DMS53 (cell line): ENCODE results near the gene IL1RAP.
"Not testable (repeated sequence)": the region's sequence is repeated elsewhere in the genome, so short reads cannot be mapped to it uniquely, and the experiment has no call there.

Experiments used
- DNase-seq: peaks from one replicate; lab custom pipeline; 2025; lab: John Stamatoyannopoulos, UW

Gene IL1RAP

DNA sequence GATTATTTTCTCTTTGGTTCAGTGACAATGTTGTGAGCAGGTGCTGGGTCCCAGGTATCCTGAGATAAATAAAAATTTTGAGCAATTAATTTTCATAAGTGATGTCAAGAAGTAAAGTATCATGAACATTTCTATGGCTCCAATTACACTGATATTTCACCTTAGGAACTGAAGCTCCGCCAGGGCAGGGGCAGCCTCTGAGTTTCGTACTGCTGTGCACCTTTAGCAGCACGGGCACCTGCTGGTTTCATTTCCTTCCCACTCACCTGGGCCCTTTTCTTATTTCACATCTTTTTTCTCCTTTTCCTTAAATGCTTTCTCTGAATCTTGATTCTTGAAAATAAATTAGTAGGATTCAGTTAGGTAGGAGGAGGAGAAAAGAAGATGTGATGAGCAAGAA lies 1.2 kb upstream of the IL1RAP start:
- DNase-seq, result no peak

GRCh38 chr3:190514413-190515153 lies 698 bp downstream of the IL1RAP start:
- peak; percentile 49 for DNase-seq

GRCh38 chr3:190516416-190516815 lies 2.5 kb downstream of the IL1RAP start:
- no peak for DNase-seq

- DNase-seq, result no peak
These were observed 3.8 kb downstream of the IL1RAP start for GRCh38 chr3:190517687-190518086.

- DNase-seq, result not testable (repeated sequence)
These were observed 4.6 kb downstream of the IL1RAP start for GRCh38 chr3:190518531-190518930.

DNA sequence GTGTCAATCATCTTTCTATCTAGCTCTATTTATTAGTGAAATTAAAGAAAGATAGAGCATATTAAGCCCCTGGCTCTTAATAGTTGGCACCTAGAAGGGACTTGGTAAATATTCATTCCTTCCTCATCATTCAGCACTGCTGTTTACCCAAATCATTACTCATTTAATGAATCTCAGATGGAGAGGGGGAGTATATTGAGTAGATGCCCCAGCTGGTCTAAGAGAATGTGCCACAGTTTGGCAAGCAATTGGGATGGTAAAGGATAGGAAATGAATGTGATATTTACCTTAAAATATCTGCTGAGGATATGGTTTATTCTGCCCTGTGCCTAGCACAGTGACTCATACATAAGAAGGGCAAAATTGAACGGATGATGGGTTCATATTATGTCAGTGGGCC lies 6.0 kb downstream of the IL1RAP start:
- DNase-seq, result no peak

GRCh38 chr3:190521998-190522397 lies 8.1 kb downstream of the IL1RAP start:
- no peak for DNase-seq

- no peak for DNase-seq
These were observed 8.8 kb downstream of the IL1RAP start for GRCh38 chr3:190522621-190523222.

GRCh38 chr3:190524942-190525341 lies 11.1 kb downstream of the IL1RAP start:
- DNase-seq, result peak; percentile 33

DNA sequence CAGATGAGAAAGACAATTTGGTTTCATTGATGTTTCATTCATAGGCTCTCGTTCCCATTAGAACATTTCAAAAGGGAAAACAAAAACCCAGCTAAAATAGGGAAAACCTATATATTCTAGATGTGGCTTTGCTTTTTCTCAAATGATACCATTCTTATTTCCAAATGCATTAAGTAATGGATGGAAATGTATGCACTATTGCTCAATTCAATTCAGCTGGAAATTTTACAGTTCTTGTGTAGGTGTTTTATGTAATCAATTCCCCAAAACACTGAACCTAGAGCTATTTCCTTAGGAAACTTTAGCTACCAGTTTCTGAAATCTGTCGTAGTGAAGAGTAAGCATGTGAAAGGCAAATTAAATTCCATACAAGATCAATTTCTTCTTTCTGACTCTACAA lies 11.7 kb downstream of the IL1RAP start:
- DNase-seq, result no peak

- no peak for DNase-seq
These were observed 13.2 kb downstream of the IL1RAP start for GRCh38 chr3:190526787-190527762.

- DNase-seq, result no peak
These were observed 14.8 kb downstream of the IL1RAP start for GRCh38 chr3:190528706-190529105.

- no peak for DNase-seq
These were observed 17.5 kb downstream of the IL1RAP start for GRCh38 chr3:190531406-190531805.

DNA sequence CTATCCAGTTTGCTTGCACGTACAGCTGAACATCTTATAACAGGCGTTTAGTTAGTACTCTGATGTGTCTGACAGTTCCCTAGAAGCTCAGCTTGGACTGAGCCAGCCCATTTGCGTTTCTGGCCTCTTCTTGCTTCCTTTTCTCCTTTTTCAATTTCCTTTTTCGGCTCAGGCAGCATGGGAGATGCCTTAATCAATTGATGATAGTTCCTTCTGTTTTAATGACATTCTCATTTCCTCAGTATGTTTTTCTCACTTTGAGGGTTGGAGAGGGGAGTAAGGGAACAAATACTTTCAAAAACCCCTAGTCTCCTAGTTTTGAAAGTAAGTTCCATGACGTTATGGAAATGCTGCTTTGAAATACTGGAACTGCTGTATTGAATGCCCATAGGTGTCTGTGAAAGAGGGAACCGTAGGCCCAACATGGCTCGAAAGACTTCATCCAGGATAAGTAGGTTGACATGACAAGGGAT lies 18.9 kb downstream of the IL1RAP start:
- DNase-seq, result no peak

DNA sequence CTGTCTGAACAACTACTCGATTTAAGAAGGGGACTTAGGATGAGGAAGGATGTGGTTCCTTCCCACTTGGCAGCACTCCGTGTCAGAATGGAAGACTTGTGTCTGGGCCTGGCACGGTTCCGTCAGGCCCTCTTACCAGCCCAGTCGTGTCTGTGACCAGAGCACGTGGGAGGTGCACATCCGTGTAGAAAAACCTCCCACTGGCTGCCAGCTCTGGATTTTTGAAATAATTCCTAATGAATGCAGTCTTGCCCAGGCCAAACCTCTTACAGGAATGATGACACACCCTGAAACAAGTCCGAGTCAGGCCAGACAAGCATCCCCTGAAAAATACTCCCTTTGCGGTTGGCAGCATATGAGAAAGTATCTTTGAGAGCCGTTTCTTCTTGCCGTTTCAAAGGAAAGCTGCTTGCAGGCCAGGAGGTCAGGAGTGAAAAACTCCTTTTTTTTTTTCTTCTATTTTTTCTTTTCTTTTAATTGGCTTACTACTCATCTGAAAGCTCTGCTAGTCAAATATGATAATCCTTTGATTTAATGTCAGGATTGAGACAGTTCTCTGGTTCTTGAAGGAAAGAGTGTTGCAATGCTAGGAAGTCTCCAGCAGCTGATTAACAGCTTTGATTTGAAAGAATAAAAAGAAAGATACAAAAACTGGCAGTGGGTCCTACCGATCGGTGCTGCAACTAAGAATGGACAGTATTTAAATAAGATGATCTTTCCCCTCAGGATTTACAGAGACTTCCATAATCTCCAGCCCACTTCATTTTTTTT lies 19.8 kb downstream of the IL1RAP start:
- DNase-seq, result no peak

- DNase-seq, result no peak
These were observed 20.5 kb downstream of the IL1RAP start for GRCh38 chr3:190534386-190534785.

DNA sequence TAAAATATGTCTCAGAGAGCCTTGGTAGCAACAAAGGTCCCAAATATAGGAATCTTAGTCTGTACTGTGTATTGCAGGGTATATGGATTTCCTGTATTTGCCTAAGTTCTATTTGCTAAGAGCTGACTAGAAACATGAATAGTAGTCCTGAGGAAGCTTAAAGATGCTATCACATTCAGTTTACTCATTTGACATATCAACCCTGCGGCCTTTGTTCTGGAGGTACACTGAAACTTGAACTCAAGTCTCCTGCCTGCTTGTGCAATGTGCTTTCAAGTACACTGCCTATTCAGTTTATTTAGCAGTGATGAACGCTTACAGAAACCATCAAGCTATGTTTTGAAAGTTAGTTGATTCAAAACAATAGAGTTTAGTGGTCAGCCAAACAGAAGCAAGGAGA lies 21.1 kb downstream of the IL1RAP start:
- DNase-seq, result no peak

DNA sequence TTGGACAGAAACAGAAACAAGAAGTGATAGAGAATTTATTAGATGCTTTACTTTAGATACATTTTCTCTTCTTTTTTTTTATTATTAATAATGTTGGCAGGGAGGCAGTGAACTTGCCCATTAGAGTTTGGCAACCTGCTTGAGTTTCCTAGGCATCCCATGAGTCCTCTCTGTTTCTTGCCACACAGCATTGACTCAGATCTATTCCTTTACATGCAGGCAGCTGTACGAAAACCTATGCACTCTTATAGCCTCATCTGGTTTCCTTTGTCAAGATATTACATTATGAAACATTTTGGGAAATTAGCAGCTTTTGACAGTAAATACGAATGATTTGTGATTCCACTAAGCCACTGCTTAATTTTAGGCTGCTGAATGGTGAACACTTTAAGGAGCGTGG lies 23.3 kb downstream of the IL1RAP start:
- DNase-seq, result no peak

GRCh38 chr3:190538288-190538687 lies 24.4 kb downstream of the IL1RAP start:
- no peak for DNase-seq

- DNase-seq, result no peak
These were observed 25.6 kb downstream of the IL1RAP start for GRCh38 chr3:190539526-190539925.

DNA sequence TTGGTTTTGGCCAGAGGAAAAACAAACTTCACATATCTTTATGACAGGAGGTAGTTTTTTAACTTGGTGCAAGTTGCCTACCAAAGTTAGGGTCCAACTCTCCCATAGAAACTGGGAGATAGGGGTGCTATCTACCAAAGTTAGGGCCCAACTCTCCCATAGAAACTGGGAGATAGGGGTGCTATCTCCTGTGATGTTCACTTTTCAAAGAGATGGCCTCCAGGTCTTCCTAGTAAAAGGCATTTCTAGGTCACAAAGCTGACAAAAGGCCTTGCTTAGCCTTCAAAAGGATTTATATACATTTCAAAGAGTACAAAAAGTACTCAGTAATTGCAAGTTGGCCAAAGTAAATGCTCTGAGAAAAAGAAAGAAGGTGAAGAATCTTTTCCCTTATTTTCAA lies 27.1 kb downstream of the IL1RAP start:
- no peak for DNase-seq

DNA sequence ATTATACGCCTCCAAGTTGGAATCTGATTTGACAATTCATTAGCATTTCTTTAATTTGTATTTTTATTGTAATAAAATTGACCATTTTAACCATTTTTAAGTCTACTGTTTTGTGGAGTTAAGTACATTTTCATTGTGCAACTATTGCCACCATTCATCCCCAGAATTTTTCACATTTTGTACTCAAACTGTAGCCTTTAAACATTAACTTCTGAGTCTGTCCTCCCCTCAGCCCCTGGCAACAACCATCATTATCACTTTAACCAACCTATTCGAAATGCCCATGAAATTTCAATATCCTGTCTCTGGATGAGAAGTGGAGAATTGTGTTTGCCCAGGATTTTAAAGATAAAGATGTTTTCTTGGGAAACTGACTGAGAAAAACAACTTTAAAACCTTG lies 27.7 kb downstream of the IL1RAP start:
- DNase-seq, result no peak
